GM23248 (cell line): ENCODE results near the gene TUNAR. TPM values are rescaled to one million over a fixed set of nuclear protein-coding genes. Genes with fewer than 3 reads are reported as not detected.

Experiments used
- DNase-seq: peaks from one replicate; pipeline ENCODE4 v3.0.0-alpha.2; 2015
- H2AFZ ChIP-seq: fragments of 200-600 bp; sonication (generic); 2 replicates; pipeline ENCODE4 v1.6.1; 2016; ENCODE audit warnings: antibody characterized with exemption
- H3F3A ChIP-seq: fragments of 200-600 bp; sonication (generic); 2 replicates; pipeline ENCODE4 v1.6.1; 2016; ENCODE audit warnings: mild to moderate bottlenecking, antibody characterized with exemption, mixed run types; ENCODE audit not compliant: insufficient read depth
- H3K27ac ChIP-seq: fragments of 200-600 bp; sonication (generic); 2 replicates; pipeline ENCODE4 v1.5.1; 2016; ENCODE audit warnings: mild to moderate bottlenecking
- H3K27me3 ChIP-seq: fragments of 200-600 bp; sonication (generic); replicated peaks from 2 replicates; pipeline ENCODE4 v1.6.1; 2016; ENCODE audit warnings: mild to moderate bottlenecking; ENCODE audit not compliant: insufficient read depth
- H3K36me3 ChIP-seq: fragments of 200-600 bp; sonication (generic); 2 replicates; pipeline ENCODE4 v1.6.1; 2016; ENCODE audit warnings: low read depth, mild to moderate bottlenecking
- H3K4me1 ChIP-seq: fragments of 200-600 bp; sonication (generic); 2 replicates; pipeline ENCODE4 v1.6.1; 2016; ENCODE audit warnings: mild to moderate bottlenecking; ENCODE audit not compliant: insufficient read depth
- H3K4me2 ChIP-seq: fragments of 200-600 bp; sonication (generic); one replicate; pipeline ENCODE4 v1.6.1; 2016; ENCODE audit warnings: mild to moderate bottlenecking; ENCODE audit not compliant: unreplicated experiment
- H3K4me3 ChIP-seq: fragments of 200-600 bp; sonication (generic); 2 replicates; pipeline ENCODE4 v1.5.1; 2016; ENCODE audit warnings: mild to moderate bottlenecking
- H3K79me2 ChIP-seq: fragments of 200-600 bp; sonication (generic); 2 replicates; pipeline ENCODE4 v1.6.1; 2016; ENCODE audit warnings: mild to moderate bottlenecking; ENCODE audit not compliant: insufficient read depth
- H3K9ac ChIP-seq: fragments of 200-600 bp; sonication (generic); 2 replicates; pipeline ENCODE4 v1.6.1; 2016; ENCODE audit warnings: mild to moderate bottlenecking
- H3K9me2 ChIP-seq: fragments of 200-600 bp; sonication (generic); 2 replicates; pipeline ENCODE4 v1.6.1; 2016; ENCODE audit warnings: mixed run types, mild to moderate bottlenecking, moderate library complexity; ENCODE audit not compliant: insufficient read depth
- H3K9me3 ChIP-seq: fragments of 200-600 bp; sonication (generic); one replicate; pipeline ENCODE4 v1.6.1; 2017; ENCODE audit warnings: low read depth
- H4K20me1 ChIP-seq: fragments of 200-600 bp; sonication (generic); 2 replicates; pipeline ENCODE4 v1.6.0; 2016; ENCODE audit not compliant: insufficient read depth
- EZH2 ChIP-seq: fragments of 200-600 bp; sonication (generic); IDR thresholded peaks from 2 replicates; pipeline ENCODE4 v1.6.1; 2018; ENCODE audit warnings: antibody characterized with exemption, mild to moderate bottlenecking; ENCODE audit not compliant: insufficient read depth, poor library complexity, severe bottlenecking
- EZH2phosphoT487 ChIP-seq: fragments of 200-600 bp; sonication (generic); IDR thresholded peaks from 2 replicates; pipeline ENCODE4 v1.6.1; 2018; ENCODE audit warnings: antibody characterized with exemption, moderate library complexity, mild to moderate bottlenecking, low read depth; ENCODE audit not compliant: insufficient read depth
- WGBS, 2 experiments: methylation state at CpG; one replicate each; pipeline ENCODE4 v1.1.6; 2015 to 2017; ENCODE audit warnings: low lambda C conversion rate in 2 of 2, low coverage in 1 of 2; ENCODE audit errors: missing lambda C conversion rate in 2 of 2; 5-methylcytosine and 5-hydroxymethylcytosine counted together
- in situ Hi-C: fragments of 300-500 bp; cut with MboI; formaldehyde crosslinking; loops from 2 replicates; pipeline ENCODE4 v1.15.0; 2020
- polyA plus RNA-seq: library from polyadenylated mRNA; unstranded; fragments of >200 nt; fragmentation: Nextera tagmentation; extraction: Ambion mirVana; gene quantifications from 2 replicates; pipeline ENCODE4 v1.2.1, GENCODE V29; 2016
- total RNA-seq: library from RNA; depleted of rRNA; stranded (reverse); fragments of >200 nt; shearing (Covaris generic); gene quantifications from 2 replicates; pipeline ENCODE4 v1.2.3, GENCODE V29; 2014; rRNA removed

The TUNAR gene
- not detected in 2 replicates for total RNA-seq
- not detected in 2 replicates for polyA plus RNA-seq

- Histone ChIP-seq H3K36me3 (no peaks in the 10 kb centered on the region), H3K4me2 (peak within 1 kb of the TSS; percentile 55), H3K4me3 (peak within 1 kb of the TSS; percentile 62), H4K20me1 (no peaks in the 10 kb centered on the region), H3K9me2 (no peaks in the 10 kb centered on the region), H3K27me3 (peaks cover 45% of the 10 kb centered on the region), H3K79me2 (no peaks in the 10 kb centered on the region), H3K9me3 (no peaks in the 10 kb centered on the region), H2AFZ (peak within 1 kb of the TSS; percentile 40; the same call in 1 of the 2 replicates), H3K4me1 (no peaks in the 10 kb centered on the region), H3K9ac (no peak within 1 kb of the TSS), H3F3A (no peaks in the 10 kb centered on the region), H3K27ac (no peak within 1 kb of the TSS)
- in situ Hi-C loops: no loop called here
- 4% methylated on average over 27 to 67 of the region's 70 CpGs for WGBS, 2 experiments
- DNase-seq: peak; percentile 50
- no peak for TF ChIP-seq EZH2phosphoT487
- TF ChIP-seq EZH2: no peak
Observed at GRCh38 chr14:95876761-95877538, at the start of gene TUNAR. TUNAR (plus strand) TSS chr14:95876832.

DNA sequence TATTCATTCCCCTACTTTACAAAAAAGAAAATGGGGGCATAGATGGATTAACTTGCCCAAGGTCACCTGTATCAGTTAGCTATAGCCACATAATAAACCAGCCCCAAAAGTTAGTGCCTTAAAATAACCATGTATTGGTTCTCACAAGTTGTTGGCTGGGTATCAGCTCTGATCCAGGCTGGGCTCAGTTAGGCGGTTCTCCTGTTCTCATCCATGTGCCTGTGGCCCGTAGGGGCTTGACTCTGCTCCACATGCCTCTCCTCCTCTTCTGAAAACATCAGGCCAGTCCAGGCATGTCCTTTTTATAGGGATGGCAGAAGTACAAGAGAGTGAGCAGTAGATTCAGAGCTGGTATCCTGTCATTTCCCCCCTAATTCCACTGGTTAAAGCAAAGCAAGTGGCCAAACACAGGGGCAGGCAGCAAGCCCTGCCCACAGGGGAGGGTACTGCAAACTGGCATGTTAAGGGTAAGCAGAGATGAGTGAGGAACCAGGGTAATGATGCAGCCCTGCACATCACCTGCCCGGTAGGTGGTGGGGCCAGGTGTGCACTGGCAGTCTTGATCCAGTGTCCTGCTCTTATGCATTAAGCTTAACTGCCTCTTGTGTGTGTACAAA, 47.9 kb upstream of the TUNAR start:
- Histone ChIP-seq H3K79me2 (no peaks in the 10 kb centered on the region), H3K27me3 (no peaks in the 10 kb centered on the region), H3K4me1 (no peaks in the 10 kb centered on the region), H3K9me3 (no peaks in the 10 kb centered on the region), H3K27ac (no peak overlapping the region), H3F3A (no peaks in the 10 kb centered on the region), H3K9me2 (no peaks in the 10 kb centered on the region), H3K4me2 (no peak overlapping the region), H3K9ac (no peak overlapping the region), H3K36me3 (no peaks in the 10 kb centered on the region), H4K20me1 (no peaks in the 10 kb centered on the region), H3K4me3 (no peak overlapping the region), H2AFZ (no peak overlapping the region)
- 25 to 28% methylated on average over 3 of the region's 3 CpGs for WGBS, 2 experiments
- TF ChIP-seq EZH2phosphoT487 (no peak), EZH2 (no peak)
- in situ Hi-C loops: no loop called here
- no peak for DNase-seq

- H3F3A ChIP-seq: no peaks in the 10 kb centered on the region
- DNase-seq: no peak
- H3K27me3 ChIP-seq: no peaks in the 10 kb centered on the region
- H3K9me3 ChIP-seq: no peaks in the 10 kb centered on the region
- no peaks in the 10 kb centered on the region for H4K20me1 ChIP-seq
- in situ Hi-C loops: no loop called here
- H3K9me2 ChIP-seq: no peaks in the 10 kb centered on the region
- H2AFZ ChIP-seq: no peak overlapping the region
- no peaks in the 10 kb centered on the region for H3K36me3 ChIP-seq
- H3K4me3 ChIP-seq: no peak overlapping the region
- no peak overlapping the region for H3K4me2 ChIP-seq
- H3K4me1 ChIP-seq: no peaks in the 10 kb centered on the region
- H3K27ac ChIP-seq: no peak overlapping the region
- no peaks in the 10 kb centered on the region for H3K79me2 ChIP-seq
- TF ChIP-seq EZH2phosphoT487 (no peak), EZH2 (no peak)
- WGBS, 2 experiments: 18 to 21% methylated on average over 3 of the region's 3 CpGs
- no peak overlapping the region for H3K9ac ChIP-seq
Observed at GRCh38 chr14:95829321-95829720, 47.3 kb upstream of the TUNAR start.

GRCh38 chr14:95830386-95830785, 46.2 kb upstream of the TUNAR start:
- no peaks in the 10 kb centered on the region for H3K36me3 ChIP-seq
- H2AFZ ChIP-seq: no peak overlapping the region
- H4K20me1 ChIP-seq: no peaks in the 10 kb centered on the region
- no peaks in the 10 kb centered on the region for H3K27me3 ChIP-seq
- TF ChIP-seq EZH2phosphoT487 (no peak), EZH2 (no peak)
- H3K27ac ChIP-seq: no peak overlapping the region
- in situ Hi-C loops: no loop called here
- H3K4me1 ChIP-seq: no peaks in the 10 kb centered on the region
- no peaks in the 10 kb centered on the region for H3F3A ChIP-seq
- H3K4me2 ChIP-seq: no peak overlapping the region
- no peak overlapping the region for H3K9ac ChIP-seq
- H3K79me2 ChIP-seq: no peaks in the 10 kb centered on the region
- no peak overlapping the region for H3K4me3 ChIP-seq
- no peak for DNase-seq
- no peaks in the 10 kb centered on the region for H3K9me3 ChIP-seq
- H3K9me2 ChIP-seq: no peaks in the 10 kb centered on the region
- WGBS, 2 experiments: 0% methylated on average over 3 of the region's 3 CpGs
